BLaER1 (cell line): Measurements from ENCODE around the gene BEST4.
"Not testable (repeated sequence)": the region's sequence is repeated elsewhere in the genome, so short reads cannot be mapped to it uniquely, and the experiment has no call there.

ENCODE experiments used
- H3K27ac ChIP-seq: shearing (Covaris generic); formaldehyde crosslinking; 2 replicates; pipeline ENCODE4 v1.8.1; 2022
- H3K27me3 ChIP-seq: shearing (Covaris generic); formaldehyde crosslinking; 2 replicates; pipeline ENCODE4 v1.8.1; 2022
- H3K36me3 ChIP-seq: shearing (Covaris generic); formaldehyde crosslinking; 2 replicates; pipeline ENCODE4 v1.8.1; 2022
- H3K4me1 ChIP-seq: shearing (Covaris generic); formaldehyde crosslinking; 2 replicates; pipeline ENCODE4 v1.8.1; 2022
- H3K4me2 ChIP-seq: shearing (Covaris generic); formaldehyde crosslinking; 2 replicates; pipeline ENCODE4 v1.8.1; 2022
- H3K4me3 ChIP-seq: shearing (Covaris generic); formaldehyde crosslinking; 2 replicates; pipeline ENCODE4 v1.8.1; 2022
- H3K9ac ChIP-seq: shearing (Covaris generic); formaldehyde crosslinking; 2 replicates; pipeline ENCODE4 v1.8.1; 2022
- H3K9me3 ChIP-seq: shearing (Covaris generic); formaldehyde crosslinking; 2 replicates; pipeline ENCODE4 v1.8.1; 2022
- H4K20me1 ChIP-seq: shearing (Covaris generic); formaldehyde crosslinking; 2 replicates; pipeline ENCODE4 v1.8.1; 2022
- Cebpa-rat ChIP-seq: shearing (Covaris generic); IDR thresholded peaks from 2 replicates; pipeline ENCODE4 v1.8.1; 2022

The BEST4 gene

GRCh38 chr1:44778705-44779576, 9.0 kb downstream of the BEST4 start:
- no peak for TF ChIP-seq Cebpa-rat
- no peak overlapping the region for H3K27ac ChIP-seq
- H3K9ac ChIP-seq, result no peak overlapping the region; the same call in 1 of the 2 replicates
- H4K20me1 ChIP-seq, result peaks cover 49% of the 10 kb centered on the region
- no peaks in the 10 kb centered on the region for H3K27me3 ChIP-seq
- H3K4me2 ChIP-seq, result peak overlapping the region; percentile 98
- 0 out of 2 replicates have a peak overlapping the region, but pooled peaks have one; percentile 96 for H3K4me3 ChIP-seq
- peaks cover 65% of the 10 kb centered on the region for H3K36me3 ChIP-seq
- peaks cover 52% of the 10 kb centered on the region for H3K4me1 ChIP-seq
- H3K9me3 ChIP-seq, result no peaks in the 10 kb centered on the region

- Histone ChIP-seq H3K4me2 (peak overlapping the region; percentile 98), H3K9me3 (no peaks in the 10 kb centered on the region), H3K4me1 (peaks cover 43% of the 10 kb centered on the region), H3K36me3 (peaks cover 65% of the 10 kb centered on the region), H3K27ac (0 out of 2 replicates have a peak overlapping the region, but pooled peaks have one; percentile 99), H4K20me1 (peaks cover 49% of the 10 kb centered on the region), H3K27me3 (no peaks in the 10 kb centered on the region), H3K4me3 (peak overlapping the region; percentile 96), H3K9ac (peak overlapping the region; percentile 98)
- no peak for TF ChIP-seq Cebpa-rat
Observed at GRCh38 chr1:44777969-44778635, 9.9 kb downstream of the BEST4 start.

- H3K4me1 ChIP-seq, result peaks cover 38% of the 10 kb centered on the region
- H3K36me3 ChIP-seq, result peaks cover 65% of the 10 kb centered on the region
Observed at GRCh38 chr1:44777547-44777946, 10.4 kb downstream of the BEST4 start.

GRCh38 chr1:44776730-44777068, 11.3 kb downstream of the BEST4 start:
- Histone ChIP-seq H3K4me1 (peaks cover 33% of the 10 kb centered on the region), H3K27me3 (no peaks in the 10 kb centered on the region), H4K20me1 (peaks cover 49% of the 10 kb centered on the region), H3K9ac (peak overlapping the region; percentile 98), H3K4me3 (peak overlapping the region; percentile 96), H3K9me3 (no peaks in the 10 kb centered on the region), H3K36me3 (peaks cover 58% of the 10 kb centered on the region), H3K4me2 (peak overlapping the region; percentile 98), H3K27ac (peak overlapping the region; percentile 99)
- no peak for TF ChIP-seq Cebpa-rat

More at GRCh38 chr1:44777547-44777946, 10.4 kb downstream of the BEST4 start:
- Histone ChIP-seq H3K27ac (peak overlapping the region; percentile 99), H3K27me3 (no peaks in the 10 kb centered on the region), H3K4me2 (peak overlapping the region; percentile 98), H3K9me3 (no peaks in the 10 kb centered on the region), H4K20me1 (peaks cover 49% of the 10 kb centered on the region), H3K4me3 (peak overlapping the region; percentile 96), H3K9ac (peak overlapping the region; percentile 98)
- TF ChIP-seq Cebpa-rat, result no peak

- peak overlapping the region; percentile 98 for H3K4me2 ChIP-seq
- peak overlapping the region; percentile 99 for H3K27ac ChIP-seq
- peak overlapping the region; percentile 98 for H3K9ac ChIP-seq
- H4K20me1 ChIP-seq, result peaks cover 49% of the 10 kb centered on the region
- no peaks in the 10 kb centered on the region for H3K9me3 ChIP-seq
- TF ChIP-seq Cebpa-rat, result no peak
- H3K27me3 ChIP-seq, result no peaks in the 10 kb centered on the region
- peaks cover 52% of the 10 kb centered on the region for H3K36me3 ChIP-seq
- H3K4me1 ChIP-seq, result peaks cover 33% of the 10 kb centered on the region
- H3K4me3 ChIP-seq, result peak overlapping the region; percentile 96
Observed at GRCh38 chr1:44775930-44776729, 11.8 kb downstream of the BEST4 start.

- Histone ChIP-seq H3K27ac (peak within 1 kb of the TSS; percentile 99), H4K20me1 (peaks cover 44% of the 10 kb centered on the region), H3K4me3 (peak within 1 kb of the TSS; percentile 96), H3K4me1 (peaks cover 33% of the 10 kb centered on the region), H3K9ac (peak within 1 kb of the TSS; percentile 98), H3K27me3 (no peaks in the 10 kb centered on the region), H3K4me2 (peak within 1 kb of the TSS; percentile 98), H3K9me3 (no peaks in the 10 kb centered on the region), H3K36me3 (peaks cover 44% of the 10 kb centered on the region)
- TF ChIP-seq Cebpa-rat, result no peak
Observed at GRCh38 chr1:44775078-44775929, 12.7 kb downstream of the BEST4 start, which contains the start of gene RPS8. TSS of gene RPS8 (plus strand) at chr1:44775540. CDS start at chr1:44775597, 57 bp downstream.

GRCh38 chr1:44766421-44766820, 21.5 kb downstream of the BEST4 start:
- H3K27me3 ChIP-seq, H4K20me1 ChIP-seq, H3K9me3 ChIP-seq, H3K27ac ChIP-seq, H3K4me3 ChIP-seq, H3K9ac ChIP-seq, H3K4me2 ChIP-seq, H3K4me1 ChIP-seq: not testable (repeated sequence)
- peaks cover 79% of the 10 kb centered on the region for H3K36me3 ChIP-seq

GRCh38 chr1:44760876-44761275, 27.1 kb downstream of the BEST4 start:
- no peak overlapping the region for H3K4me3 ChIP-seq
- peaks cover 4% of the 10 kb centered on the region; the same call in 1 of the 2 replicates for H3K4me1 ChIP-seq
- no peak overlapping the region for H3K4me2 ChIP-seq
- no peaks in the 10 kb centered on the region for H4K20me1 ChIP-seq
- no peak overlapping the region for H3K27ac ChIP-seq
- H3K27me3 ChIP-seq, result no peaks in the 10 kb centered on the region
- no peaks in the 10 kb centered on the region for H3K9me3 ChIP-seq
- peaks cover 100% of the 10 kb centered on the region for H3K36me3 ChIP-seq
- no peak overlapping the region for H3K9ac ChIP-seq
- no peak for TF ChIP-seq Cebpa-rat

- H3K36me3 ChIP-seq, result peaks cover 100% of the 10 kb centered on the region
Observed at GRCh38 chr1:44759077-44759476, 28.9 kb downstream of the BEST4 start.

More at GRCh38 chr1:44759077-44759476, 28.9 kb downstream of the BEST4 start:
- TF ChIP-seq Cebpa-rat, result no peak
- H3K4me2 ChIP-seq, result no peak overlapping the region
- H3K4me1 ChIP-seq, result peaks cover 4% of the 10 kb centered on the region; the same call in 1 of the 2 replicates
- H3K9ac ChIP-seq, result no peak overlapping the region
- no peaks in the 10 kb centered on the region for H3K27me3 ChIP-seq
- no peak overlapping the region for H3K4me3 ChIP-seq
- no peaks in the 10 kb centered on the region for H3K9me3 ChIP-seq
- no peaks in the 10 kb centered on the region for H4K20me1 ChIP-seq
- H3K27ac ChIP-seq, result no peak overlapping the region
